Urothelium cell line (cell line): ENCODE data around the gene RIN2.
"Not testable (repeated sequence)": the region's sequence is repeated elsewhere in the genome, so short reads cannot be mapped to it uniquely, and the experiment has no call there.

Experiments used
- DNase-seq: peaks from one replicate; pipeline ENCODE4 v3.0.0; 2011; ENCODE audit warnings: low spot score, mixed read lengths
- FAIRE-seq: peaks from 2 replicates; lab custom pipeline; 2011; peaks lifted over from hg19 to GRCh38; lab: Jason Lieb, UNC

RIN2 gene

DNA sequence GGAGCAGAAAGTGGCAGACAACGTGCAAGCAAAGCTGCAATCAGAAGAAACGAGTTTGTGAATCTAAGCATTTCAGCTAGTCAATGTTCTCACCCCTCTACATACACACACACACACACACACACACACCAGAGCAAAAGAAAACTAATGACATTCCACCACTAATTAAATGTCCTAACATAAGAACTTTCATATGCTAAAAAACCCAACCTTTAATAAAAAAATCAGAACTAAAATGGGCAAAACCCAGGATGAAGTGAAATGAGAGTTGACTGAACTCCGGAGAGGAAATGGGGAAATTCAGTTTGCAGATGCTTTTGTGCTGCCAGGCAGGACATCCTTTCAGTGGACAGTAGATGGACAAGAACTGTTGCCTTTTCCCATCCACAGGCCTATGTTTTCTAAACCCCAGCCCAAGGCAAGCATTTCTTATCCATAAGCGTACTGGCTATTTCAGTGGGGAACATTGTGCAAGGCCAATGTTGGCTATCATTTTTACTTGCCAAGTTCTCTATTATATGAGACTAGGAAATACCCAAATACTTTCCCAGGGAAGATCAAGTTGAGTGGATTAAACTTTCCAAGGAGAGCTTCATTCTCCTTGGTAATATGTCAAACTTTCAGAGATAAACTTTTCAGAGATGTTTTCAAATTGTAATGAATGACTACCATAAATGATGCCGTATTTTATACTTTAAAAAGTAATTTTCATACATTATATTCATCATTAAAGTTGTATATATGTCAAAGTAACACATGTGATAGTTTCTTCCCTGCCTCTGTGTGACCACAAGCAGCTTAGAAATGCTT lies 27.3 kb downstream of the RIN2 start:
- DNase-seq (no peak), FAIRE-seq (no peak)

DNA sequence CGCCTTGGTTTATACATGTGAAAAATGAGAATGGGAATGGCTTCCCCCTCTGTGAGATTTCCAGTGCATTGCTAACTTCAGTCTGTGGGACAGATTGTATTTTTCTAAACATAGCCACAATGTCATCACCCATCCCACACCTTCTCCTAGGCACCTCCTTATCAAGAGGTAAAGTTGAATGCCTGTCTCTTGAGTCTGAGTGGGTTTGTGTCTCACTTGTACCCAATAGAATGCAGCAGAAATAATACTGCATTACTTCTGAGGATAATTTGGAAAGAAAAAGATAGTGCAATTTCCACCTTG lies 27.9 kb downstream of the RIN2 start:
- FAIRE-seq: no peak
- DNase-seq: no peak

DNA sequence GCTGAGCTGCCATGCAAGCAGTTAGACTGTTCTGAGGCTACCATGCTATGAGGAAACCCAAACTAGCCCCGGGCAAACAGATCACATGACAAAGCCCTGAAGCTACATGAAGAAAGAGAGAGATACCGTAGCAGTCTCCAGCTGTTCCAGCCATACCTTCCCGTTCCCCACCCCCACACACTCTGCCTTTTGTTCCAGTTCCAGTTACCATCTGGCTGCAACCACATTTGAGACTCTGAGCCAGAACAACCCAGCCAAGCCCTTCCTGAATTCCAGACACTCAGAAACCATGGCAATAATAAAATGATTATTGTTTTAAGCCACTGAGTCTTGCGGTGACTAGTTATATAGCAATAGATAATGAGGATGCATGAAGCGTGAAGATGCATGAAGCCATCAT lies 28.3 kb downstream of the RIN2 start:
- FAIRE-seq (no peak), DNase-seq (peak; percentile 52)

DNA sequence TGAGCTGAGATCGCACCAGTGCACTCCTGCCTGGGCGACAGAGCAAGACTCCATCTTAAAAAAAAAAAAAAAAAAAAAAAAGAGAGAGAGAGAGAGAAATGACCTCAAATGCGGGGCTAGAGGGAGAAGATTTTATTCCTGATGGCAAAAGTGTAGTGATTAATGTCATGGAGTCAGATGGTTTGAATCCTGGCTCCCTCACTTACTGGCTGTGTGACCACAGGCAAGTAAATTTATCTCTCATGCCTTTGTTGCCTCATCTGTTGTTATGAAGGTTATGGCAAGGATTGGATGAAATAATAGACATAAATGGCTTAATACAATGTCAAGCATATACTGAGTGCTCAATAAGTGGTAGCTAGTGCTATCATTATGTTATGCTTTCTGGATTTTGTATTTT lies 29.3 kb downstream of the RIN2 start:
- DNase-seq (no peak), FAIRE-seq (no peak)

DNA sequence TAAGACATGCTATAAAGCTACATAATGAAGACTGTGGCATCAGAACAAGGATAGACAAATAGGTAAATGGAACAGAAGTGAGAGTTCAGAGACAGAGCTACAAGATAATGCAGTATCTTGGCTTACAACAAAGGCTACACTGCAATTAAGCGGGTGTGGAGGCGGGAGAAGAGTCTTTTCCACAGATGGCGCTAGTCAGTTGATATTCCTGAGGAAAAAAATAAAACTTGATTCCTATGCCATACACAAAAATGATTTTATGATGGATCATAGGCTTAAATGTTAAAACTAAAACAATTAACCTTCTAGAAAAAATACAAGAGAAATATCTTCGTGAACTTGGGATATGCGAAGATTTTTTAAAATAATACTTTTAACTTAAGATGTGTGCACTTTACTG lies 31.0 kb downstream of the RIN2 start:
- DNase-seq: no peak
- no peak for FAIRE-seq

DNA sequence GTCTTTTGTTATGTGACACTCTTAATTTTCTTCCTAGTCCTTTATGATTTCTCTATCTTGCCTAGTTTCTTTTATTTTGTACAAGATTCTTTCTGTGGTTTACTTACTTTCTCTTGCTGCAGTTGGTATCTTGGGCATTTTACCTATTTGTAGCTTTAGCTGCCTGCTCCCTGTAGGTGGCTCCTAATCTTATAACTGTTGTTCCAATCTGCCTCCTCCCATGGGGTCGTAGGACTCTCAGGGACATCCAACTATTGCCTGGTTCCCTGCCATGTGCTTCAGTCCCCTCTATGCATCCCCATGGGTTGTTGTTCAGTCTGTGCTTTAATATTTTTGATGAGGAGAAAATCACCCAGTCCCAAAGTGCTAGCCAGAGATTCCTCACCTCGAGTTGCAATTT lies 31.4 kb downstream of the RIN2 start:
- no peak for FAIRE-seq
- no peak for DNase-seq

DNA sequence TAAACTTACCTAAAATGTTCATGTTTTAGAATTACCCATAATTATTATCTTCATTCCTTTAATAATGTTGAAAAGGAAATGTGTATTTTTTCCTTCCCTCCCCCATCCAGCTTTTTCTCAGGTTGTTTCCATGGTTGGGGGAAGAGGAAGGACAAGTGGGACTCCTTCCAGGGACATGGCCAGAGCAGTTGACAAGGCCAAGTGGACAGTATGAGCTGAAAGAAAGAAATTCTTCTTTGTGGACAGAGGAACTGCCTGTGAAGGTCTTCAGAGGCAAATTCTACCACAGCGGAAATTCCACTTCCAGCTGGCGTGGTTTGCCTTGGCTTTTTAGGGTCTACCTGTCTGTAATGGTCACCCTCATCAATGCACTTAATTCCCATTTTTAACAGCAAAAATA lies 33.8 kb downstream of the RIN2 start:
- DNase-seq: no peak

DNA sequence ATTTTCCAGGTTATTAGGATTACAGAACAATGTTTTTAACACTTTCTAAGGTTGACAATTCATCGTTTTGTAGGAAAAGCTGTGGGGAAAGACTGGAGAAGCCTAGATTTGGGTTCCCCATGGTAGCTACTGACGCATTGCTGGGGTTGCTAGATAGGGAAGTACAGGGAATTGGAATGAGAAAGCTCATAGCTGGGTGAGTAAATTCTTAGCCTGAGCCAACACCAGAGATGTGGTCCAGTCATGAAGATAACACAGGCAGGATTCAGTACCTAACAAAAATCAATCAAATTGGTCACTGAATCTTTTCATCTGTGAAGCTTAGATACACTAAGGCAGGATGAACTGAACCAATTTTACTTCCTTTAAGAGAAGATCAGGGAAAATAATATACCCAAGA lies 35.7 kb downstream of the RIN2 start:
- DNase-seq: no peak
- FAIRE-seq: no peak

More for the DNA sequence above, 33.8 kb downstream of the RIN2 start:
- no peak for FAIRE-seq

DNA sequence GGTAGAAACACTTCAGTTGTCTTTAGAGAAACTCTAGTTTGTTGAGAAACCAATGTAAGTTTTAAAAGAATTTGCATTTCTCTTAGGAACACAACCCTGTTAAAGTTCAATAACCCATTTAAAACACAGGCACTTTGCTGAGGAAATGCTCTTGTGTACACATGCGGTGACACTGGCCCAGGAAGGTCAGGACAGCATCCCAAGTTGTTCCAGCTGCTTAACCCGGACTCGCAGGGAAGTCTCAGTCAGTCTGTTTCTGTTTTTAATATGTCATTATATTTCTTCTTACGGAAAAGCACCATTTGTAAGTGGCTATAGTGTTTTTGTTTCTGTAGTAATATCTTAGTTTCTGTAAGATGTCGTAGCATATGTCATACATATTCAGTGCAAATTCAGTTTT lies 36.9 kb downstream of the RIN2 start:
- no peak for DNase-seq
- no peak for FAIRE-seq

DNA sequence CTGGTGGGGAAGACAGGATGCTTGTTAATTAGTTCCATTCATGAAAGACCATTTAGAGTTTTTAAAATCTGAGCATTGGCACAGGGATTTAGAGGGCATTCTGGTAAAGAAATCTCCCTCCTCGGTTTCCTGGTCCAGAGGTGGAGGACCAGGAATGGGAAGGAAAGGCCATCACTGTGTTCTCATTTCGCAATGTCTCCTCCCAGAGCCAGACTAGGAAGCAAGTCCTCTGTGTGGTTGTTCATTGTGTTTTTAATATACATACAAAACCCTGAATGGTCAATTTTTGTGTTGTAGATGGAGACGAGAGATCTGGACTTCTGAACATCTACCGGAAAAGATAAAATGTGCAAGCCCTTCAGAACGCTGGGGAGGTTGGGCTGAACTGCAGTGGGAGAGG lies 41.3 kb downstream of the RIN2 start:
- no peak for DNase-seq
- no peak for FAIRE-seq

DNA sequence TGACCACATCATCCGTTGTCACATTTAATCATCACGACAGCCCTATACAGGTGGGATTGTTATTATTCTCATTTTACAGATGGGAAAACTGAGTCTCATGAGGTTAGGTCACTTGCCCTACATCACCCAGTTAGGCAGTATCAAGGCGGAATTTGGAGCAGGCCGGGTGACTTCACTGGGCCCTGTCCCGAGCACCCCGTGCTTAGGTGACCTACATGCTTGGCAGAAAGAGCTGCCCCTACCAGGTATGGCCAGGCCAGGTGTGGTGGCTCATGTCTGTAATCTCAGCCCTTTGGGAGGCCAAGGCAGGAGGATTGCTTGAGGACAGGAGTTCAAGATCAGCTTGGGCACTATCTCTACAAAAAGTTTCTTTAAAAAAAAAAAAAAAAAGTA lies 44.0 kb downstream of the RIN2 start:
- no peak for DNase-seq
- no peak for FAIRE-seq

DNA sequence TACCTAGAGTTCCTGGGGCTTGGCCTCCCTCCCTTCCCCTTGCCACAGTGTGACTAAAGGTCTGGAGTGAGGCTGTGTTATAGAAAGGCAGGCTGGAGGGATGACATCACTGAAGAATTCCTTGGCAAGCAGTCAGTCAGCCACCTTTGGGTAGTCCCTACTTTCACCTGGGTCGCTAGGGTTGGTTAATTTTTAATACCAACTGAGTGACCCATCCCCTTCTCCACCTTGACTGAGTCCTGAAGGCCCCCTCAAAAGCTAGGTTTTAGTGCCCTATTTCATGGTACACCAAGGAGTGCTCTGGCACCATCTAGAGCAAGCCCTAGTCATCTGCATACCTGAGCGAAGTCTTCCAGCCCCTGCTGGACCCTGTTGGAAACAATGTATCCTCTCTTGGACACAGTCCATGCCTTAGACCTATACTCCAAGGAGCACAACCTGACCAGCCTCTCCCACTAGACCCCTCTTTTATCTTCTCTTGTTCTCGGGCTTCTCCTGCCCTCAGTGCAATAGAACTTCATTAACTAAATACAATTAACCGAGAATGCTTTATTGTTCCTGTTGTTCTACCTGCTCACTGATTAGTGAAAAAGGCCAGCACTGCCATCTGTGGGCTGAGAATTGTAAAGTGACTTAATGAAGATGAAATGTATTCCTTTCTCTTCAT lies 44.6 kb downstream of the RIN2 start:
- FAIRE-seq: no peak
- peak; percentile 73 for DNase-seq

DNA sequence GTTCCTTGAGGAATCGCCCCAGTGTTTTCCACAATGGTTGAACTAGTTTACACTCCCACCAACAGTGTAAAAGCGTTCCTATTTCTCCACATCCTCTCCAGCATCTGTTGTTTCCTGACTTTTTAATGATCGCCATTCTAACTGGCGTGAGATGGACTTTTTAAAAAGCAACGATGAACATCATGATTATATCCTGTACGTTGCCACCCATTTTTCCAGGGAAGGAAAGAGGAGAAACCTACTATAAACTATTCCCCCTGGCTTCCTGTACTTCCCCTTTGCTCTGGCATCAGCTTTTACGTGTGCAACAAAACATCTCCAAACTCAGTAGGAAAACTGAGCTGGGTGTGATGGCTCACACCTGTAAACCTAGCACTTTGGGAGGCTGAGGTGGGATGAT lies 48.2 kb downstream of the RIN2 start:
- not testable (repeated sequence) for FAIRE-seq, DNase-seq

DNA sequence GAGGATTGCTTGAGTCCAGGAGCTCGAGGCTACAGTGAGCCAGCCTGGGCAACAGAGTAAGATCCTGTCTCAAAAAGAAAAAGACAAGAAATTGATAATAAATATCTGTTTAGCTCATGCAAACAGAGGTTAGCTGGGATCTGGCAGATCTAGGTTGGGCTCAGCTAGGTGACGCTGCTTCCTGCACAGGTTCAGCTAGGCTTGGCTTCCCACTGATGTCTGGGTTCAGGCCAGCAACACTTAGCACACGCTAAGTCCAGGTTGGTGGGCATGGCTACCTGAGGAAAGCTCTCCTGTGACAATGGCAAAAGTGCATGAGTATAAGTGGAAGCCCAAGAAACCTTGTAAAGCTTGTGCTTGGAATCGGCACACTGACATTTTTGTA lies 48.7 kb downstream of the RIN2 start:
- no peak for FAIRE-seq
- no peak for DNase-seq

DNA sequence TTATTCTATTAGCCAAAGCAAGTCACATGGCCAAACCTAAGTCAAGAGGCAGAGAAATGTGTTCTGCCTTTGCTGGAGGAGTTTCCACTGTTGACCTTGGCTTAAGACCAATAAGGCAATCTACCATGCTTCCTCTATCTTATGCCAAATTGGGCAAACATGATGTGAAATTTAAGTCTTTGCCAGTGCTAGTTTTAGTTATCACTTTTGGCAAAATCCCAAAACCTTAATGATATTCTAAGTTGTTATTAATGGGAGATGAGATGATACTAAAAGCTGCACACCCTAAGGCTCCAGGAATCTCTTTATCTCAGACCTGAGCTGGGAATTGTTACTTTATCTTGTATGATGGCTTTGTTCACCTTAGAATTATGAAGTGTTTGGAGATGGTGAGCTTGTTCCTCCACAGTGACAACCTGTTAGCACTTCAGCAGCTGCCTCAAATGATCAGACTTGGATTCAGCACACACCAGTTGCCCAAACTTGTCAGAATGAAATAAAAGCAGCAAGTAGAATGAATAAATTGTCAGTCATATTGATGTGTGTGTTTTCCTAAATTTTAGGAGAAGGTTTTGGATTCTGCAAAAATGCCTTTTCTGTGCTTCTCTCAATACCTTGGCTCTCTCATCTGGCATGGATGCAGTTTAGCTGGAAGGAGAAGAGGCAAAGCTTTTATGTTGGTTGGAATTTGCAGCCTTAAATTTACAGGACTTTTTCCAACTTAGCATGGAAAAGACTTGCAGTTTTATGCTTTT lies 49.3 kb downstream of the RIN2 start:
- DNase-seq (no peak), FAIRE-seq (no peak)
